ENCODE data around the gene CLCN2. TPM values are rescaled to one million over a fixed set of nuclear protein-coding genes. Genes with fewer than 3 reads are reported as not detected.

The CLCN2 gene
- total RNA-seq, 1 donor from 2014 or later = 16.9 TPM

DNA sequence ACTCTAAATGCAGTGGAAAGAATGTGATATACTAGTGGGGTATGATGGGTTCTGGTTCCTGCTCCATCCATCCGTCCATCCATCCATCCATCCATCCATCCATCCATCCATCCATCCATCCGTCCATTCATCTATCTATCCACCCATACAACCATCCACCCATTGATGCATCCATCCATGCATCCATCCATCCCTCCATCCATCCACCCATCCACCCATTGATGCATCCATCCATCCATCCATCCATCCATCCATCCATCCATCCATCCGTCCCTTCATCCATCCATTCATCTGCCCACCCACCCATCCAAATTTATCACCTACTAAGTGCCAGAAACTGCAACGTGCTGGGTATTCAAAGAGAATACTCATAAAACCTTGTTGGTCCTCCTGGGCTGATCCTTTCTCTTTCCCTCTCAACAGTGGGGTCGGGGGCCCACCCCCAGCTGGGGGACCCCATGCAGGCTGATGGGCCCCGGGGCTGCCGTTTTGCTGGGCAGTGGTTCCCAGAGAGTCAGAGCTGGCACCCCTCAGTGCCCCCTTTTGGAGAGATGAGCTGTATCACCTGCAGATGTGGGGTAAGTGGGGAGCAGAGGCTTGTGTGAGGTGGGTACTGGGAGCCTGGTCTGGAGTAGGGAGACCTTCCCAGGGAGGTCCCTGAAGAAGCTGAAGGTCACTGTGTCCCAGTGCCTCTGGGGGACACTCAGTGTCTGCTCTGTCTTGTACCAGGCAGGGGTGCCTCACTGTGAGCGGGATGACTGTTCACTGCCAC, 26.9 kb upstream of the CLCN2 start:
- TF ChIP-seq, protein P1, sequence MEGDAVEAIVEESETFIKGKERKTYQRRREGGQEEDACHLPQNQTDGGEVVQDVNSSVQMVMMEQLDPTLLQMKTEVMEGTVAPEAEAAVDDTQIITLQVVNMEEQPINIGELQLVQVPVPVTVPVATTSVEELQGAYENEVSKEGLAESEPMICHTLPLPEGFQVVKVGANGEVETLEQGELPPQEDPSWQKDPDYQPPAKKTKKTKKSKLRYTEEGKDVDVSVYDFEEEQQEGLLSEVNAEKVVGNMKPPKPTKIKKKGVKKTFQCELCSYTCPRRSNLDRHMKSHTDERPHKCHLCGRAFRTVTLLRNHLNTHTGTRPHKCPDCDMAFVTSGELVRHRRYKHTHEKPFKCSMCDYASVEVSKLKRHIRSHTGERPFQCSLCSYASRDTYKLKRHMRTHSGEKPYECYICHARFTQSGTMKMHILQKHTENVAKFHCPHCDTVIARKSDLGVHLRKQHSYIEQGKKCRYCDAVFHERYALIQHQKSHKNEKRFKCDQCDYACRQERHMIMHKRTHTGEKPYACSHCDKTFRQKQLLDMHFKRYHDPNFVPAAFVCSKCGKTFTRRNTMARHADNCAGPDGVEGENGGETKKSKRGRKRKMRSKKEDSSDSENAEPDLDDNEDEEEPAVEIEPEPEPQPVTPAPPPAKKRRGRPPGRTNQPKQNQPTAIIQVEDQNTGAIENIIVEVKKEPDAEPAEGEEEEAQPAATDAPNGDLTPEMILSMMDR (IDR thresholded peaks at IDR 0.05; ENCODE audit: unreplicated experiment) = no peak
- Mint-ChIP-seq H3K9me3 (no peaks in the 10 kb centered on the region), H3K27ac (no peak overlapping the region)

DNA sequence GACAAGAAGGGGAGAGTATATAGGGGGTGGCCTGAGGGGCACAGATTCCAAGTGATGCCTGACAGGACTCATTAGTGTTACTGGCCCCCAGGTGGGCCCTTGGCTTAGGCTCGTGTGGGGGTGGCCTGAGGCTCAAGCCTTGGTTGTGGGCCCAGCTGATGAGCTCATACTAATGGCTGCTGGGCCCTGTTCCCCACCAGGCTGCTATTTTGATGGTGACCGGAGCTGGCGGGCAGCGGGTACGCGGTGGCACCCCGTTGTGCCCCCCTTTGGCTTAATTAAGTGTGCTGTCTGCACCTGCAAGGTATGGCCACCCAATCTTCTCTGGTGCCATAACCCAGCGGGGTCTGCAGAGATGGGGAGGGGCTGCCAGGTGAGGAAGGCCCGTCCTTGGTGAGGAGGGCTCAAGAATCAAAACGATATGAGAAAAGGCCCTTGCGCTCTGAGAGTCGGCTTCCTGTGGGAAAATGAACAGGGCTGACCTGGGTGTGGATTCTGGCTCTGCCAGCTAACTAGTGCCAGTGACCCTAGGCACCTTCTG, 25.8 kb upstream of the CLCN2 start:
- no peaks in the 10 kb centered on the region for H3K9me3 Mint-ChIP-seq
- peaks cover 10% of the 10 kb centered on the region for H3K27me3 Mint-ChIP-seq (ENCODE audit: low read depth)
- H3K27ac Mint-ChIP-seq = no peak overlapping the region
- no peaks in the 10 kb centered on the region for H3K36me3 Mint-ChIP-seq
- H3K4me1 Mint-ChIP-seq = no peaks in the 10 kb centered on the region
- TF ChIP-seq, protein P1 (IDR thresholded peaks at IDR 0.05; ENCODE audit: unreplicated experiment) = no peak
- DNase-seq (ENCODE audit: low spot score in 2 of 2, unreplicated experiment in 2 of 2) = no peak
- no peak overlapping the region for H3K4me3 Mint-ChIP-seq

More for the DNA sequence above, 26.9 kb upstream of the CLCN2 start:
- Mint-ChIP-seq H3K4me1 (no peaks in the 10 kb centered on the region), H3K36me3 (no peaks in the 10 kb centered on the region), H3K27me3 (ENCODE audit: low read depth) (peaks cover 3% of the 10 kb centered on the region), H3K4me3 (no peak overlapping the region)
- no peak for DNase-seq (ENCODE audit: low spot score in 2 of 2, unreplicated experiment in 2 of 2)

DNA sequence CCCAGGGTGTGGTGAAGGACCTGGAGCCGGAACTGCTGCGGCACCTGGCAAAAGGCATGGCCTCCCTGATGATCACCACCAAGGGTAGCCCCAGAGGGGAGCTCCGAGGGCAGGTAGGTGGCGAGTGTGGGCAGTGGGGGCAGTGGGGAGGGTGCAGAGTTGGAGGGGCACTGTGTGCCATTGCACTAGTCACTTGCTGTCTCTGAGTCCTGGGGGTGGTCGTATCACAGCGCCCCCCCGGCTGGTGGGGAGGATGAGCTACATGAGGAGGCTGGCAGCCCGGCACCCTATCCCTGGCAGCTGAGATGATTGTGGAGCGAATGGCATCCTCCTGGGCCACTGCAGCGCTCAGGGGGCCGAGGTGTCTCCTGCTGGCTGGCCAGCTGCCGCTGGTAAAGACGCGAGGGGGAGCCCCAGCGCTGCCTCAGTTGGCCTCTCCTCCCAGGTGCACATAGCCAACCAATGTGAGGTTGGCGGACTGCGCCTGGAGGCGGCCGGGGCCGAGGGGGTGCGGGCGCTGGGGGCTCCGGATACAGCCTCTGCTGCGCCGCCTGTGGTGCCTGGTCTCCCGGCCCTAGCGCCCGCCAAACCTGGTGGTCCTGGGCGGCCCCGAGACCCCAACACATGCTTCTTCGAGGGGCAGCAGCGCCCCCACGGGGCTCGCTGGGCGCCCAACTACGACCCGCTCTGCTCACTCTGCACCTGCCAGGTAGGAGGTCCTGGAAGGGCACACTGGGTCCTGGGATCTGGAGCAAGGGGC, 24.8 kb upstream of the CLCN2 start:
- Mint-ChIP-seq H3K27ac (no peak overlapping the region), H3K9me3 (no peaks in the 10 kb centered on the region), H3K36me3 (no peaks in the 10 kb centered on the region), H3K27me3 (ENCODE audit: low read depth) (peaks cover 21% of the 10 kb centered on the region), H3K4me1 (no peaks in the 10 kb centered on the region), H3K4me3 (no peak overlapping the region)
- TF ChIP-seq, protein P1 (IDR thresholded peaks at IDR 0.05; ENCODE audit: unreplicated experiment) = no peak
- no peak for DNase-seq (ENCODE audit: low spot score in 2 of 2, unreplicated experiment in 2 of 2)

DNA sequence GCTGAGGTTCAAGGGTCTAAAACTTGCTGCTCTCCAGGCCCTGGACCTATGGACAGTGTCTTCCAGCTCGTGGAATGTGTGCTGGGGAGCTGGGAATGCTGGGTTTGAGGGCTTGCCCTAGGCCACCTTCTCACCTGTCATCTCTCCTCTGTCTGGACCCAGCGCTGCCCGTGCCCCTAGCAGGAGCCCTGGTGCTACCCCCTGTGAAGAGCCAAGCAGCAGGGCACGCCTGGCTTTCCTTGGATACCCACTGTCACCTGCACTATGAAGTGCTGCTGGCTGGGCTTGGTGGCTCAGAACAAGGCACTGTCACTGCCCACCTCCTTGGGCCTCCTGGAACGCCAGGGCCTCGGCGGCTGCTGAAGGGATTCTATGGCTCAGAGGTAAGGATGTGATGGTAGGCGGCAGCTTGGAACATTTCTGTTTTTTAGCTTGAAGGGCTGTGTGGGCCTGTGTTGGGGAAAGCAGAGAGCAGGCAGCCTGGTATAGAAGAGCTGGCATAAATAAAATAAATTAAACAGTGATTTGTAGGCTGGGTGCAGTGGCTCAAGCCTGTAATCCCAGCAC, 23.5 kb upstream of the CLCN2 start:
- TF ChIP-seq, protein P1 (IDR thresholded peaks at IDR 0.05; ENCODE audit: unreplicated experiment) = no peak
- no peak overlapping the region for H3K4me3 Mint-ChIP-seq
- H3K36me3 Mint-ChIP-seq = no peaks in the 10 kb centered on the region
- H3K27me3 Mint-ChIP-seq (ENCODE audit: low read depth) = peaks cover 26% of the 10 kb centered on the region
- no peak for DNase-seq (ENCODE audit: low spot score in 2 of 2, unreplicated experiment in 2 of 2)
- no peaks in the 10 kb centered on the region for H3K9me3 Mint-ChIP-seq
- no peak overlapping the region for H3K27ac Mint-ChIP-seq
- H3K4me1 Mint-ChIP-seq = peaks cover 2% of the 10 kb centered on the region

DNA sequence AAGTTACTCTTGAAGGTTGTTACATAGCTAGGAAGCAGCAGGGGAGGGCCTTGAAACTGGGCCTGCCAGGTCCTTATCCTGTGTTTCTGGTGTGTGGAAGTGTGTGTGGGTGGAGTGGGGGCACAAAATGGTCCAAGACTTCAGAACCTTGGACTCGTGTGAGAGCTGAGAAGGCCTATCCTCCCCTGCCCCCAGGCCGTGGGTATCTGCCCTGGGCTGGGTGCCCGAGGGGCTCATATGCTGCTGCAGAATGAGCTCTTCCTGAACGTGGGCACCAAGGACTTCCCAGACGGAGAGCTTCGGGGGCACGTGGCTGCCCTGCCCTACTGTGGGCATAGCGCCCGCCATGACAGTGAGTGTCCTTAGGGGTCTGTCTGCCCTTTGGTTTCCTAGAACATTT, 22.9 kb upstream of the CLCN2 start:
- Mint-ChIP-seq H3K36me3 (no peaks in the 10 kb centered on the region), H3K9me3 (no peaks in the 10 kb centered on the region), H3K4me1 (peaks cover 3% of the 10 kb centered on the region), H3K27me3 (ENCODE audit: low read depth) (peaks cover 26% of the 10 kb centered on the region), H3K27ac (no peak overlapping the region), H3K4me3 (no peak overlapping the region)
- TF ChIP-seq, protein P1 (IDR thresholded peaks at IDR 0.05; ENCODE audit: unreplicated experiment) = no peak
- DNase-seq (ENCODE audit: low spot score in 2 of 2, unreplicated experiment in 2 of 2) = no peak

All from mesothelial cell of epicardium (in vitro differentiated cells).